ENCODE data around the gene ADM2. TPM values are rescaled to one million over a fixed set of nuclear protein-coding genes. Genes with fewer than 3 reads are reported as not detected.

ADM2 gene
- total and polyA plus RNA-seq, 2 of the 13 experiments (the other 11 are each of a cell fraction or from before 2014, with no cell fraction given): 1.2 to 3.0 TPM

GRCh38 chr22:50530580-50530876, 49.2 kb downstream of the ADM2 start (continued):
- no peak for TF ChIP-seq ZBTB43 (CRISPR knock-in tag; conservative IDR thresholded peaks at IDR 0.05)
- TF ChIP-seq SPEN (CRISPR knock-in tag; IDR thresholded peaks at IDR 0.05; ENCODE audit: low read depth): no peak; the same call in 1 of the 2 replicates
- no peak for TF ChIP-seq ZNF362 (CRISPR knock-in tag; IDR thresholded peaks at IDR 0.05; ENCODE audit: borderline replicate concordance)
- 0 out of 2 replicates have a peak, but pooled peaks have one; percentile 45 for TF ChIP-seq ZBTB37 (CRISPR knock-in tag; IDR thresholded peaks at IDR 0.05)
- TF ChIP-seq KMT2B (CRISPR knock-in tag; IDR thresholded peaks at IDR 0.05): no peak
- no peak for TF ChIP-seq ZNF713 (CRISPR knock-in tag; IDR thresholded peaks at IDR 0.05)
- TF ChIP-seq NFE2 (CRISPR knock-in tag; IDR thresholded peaks at IDR 0.05): no peak
- peak; percentile 24; the same call in 1 of the 2 replicates for TF ChIP-seq SNAPC2 (CRISPR knock-in tag; IDR thresholded peaks at IDR 0.05)
- TF ChIP-seq NR2C2 (CRISPR knock-in tag; IDR thresholded peaks at IDR 0.05; ENCODE audit: borderline replicate concordance): peak; percentile 95
- TF ChIP-seq E2F2 (CRISPR knock-in tag; IDR thresholded peaks at IDR 0.05; ENCODE audit: borderline replicate concordance): no peak
- TF ChIP-seq ZNF761 (CRISPR knock-in tag; conservative IDR thresholded peaks at IDR 0.05): peak; percentile 77; the same call in 1 of the 2 replicates
- TF ChIP-seq SNAPC4 (CRISPR knock-in tag; IDR thresholded peaks at IDR 0.05): no peak
- TF ChIP-seq ZNF619 (CRISPR knock-in tag; IDR thresholded peaks at IDR 0.05): no peak
- TF ChIP-seq ZBTB38 (CRISPR knock-in tag; IDR thresholded peaks at IDR 0.05): no peak
- no peak for TF ChIP-seq RORA (CRISPR knock-in tag; IDR thresholded peaks at IDR 0.05)
- no peak for TF ChIP-seq FOXA1 (IDR thresholded peaks at IDR 0.05)
- TF ChIP-seq FOXA1 (CRISPR knock-in tag; IDR thresholded peaks at IDR 0.05): no peak
- no peak for TF ChIP-seq ZNF296 (CRISPR knock-in tag; conservative IDR thresholded peaks at IDR 0.05)
- 0 out of 2 replicates have a peak, but pooled peaks have one; percentile 18 for TF ChIP-seq ZMYM4 (CRISPR knock-in tag; IDR thresholded peaks at IDR 0.05)
- no peak for TF ChIP-seq DNMT1 (CRISPR knock-in tag; IDR thresholded peaks at IDR 0.05)
- TF ChIP-seq SRSF4 (IDR thresholded peaks at IDR 0.05; ENCODE audit: low read depth, low read length, poor library complexity, severe bottlenecking): no peak

All from HepG2 (cell line).